Spleen (tissue), 11 donors: Measurements from ENCODE around the gene CDC42BPB. TPM values are rescaled to one million over a fixed set of nuclear protein-coding genes. Genes with fewer than 3 reads are reported as not detected.
A peak's percentile ranks its signal among the peaks of the same experiment; 100 is the strongest.

Source experiments
- DNase-seq: peaks from one replicate; pipeline ENCODE4 v3.0.0-alpha.2; 2020
- H3K27ac ChIP-seq, 8 donors: fragments of 200-600 bp; sonication (generic) in 7 of 8; 1 replicate in 4 of 8; 2 replicates in 4 of 8; pipeline versions ENCODE4 v1.5.0 to v1.8.0; 2016 to 2021; ENCODE audit warnings: inconsistent platforms in 4 of 8, mild to moderate bottlenecking in 4 of 8, moderate library complexity in 1 of 8
- H3K27me3 ChIP-seq, 7 donors: fragments of 200-600 bp; sonication (generic) in 6 of 7; replicated peaks in 1 of 7; 1 replicate in 4 of 7; 2 replicates in 3 of 7; pipeline versions ENCODE4 v1.5.0 to v1.8.0; 2016 to 2021; ENCODE audit warnings: inconsistent platforms in 3 of 7, mild to moderate bottlenecking in 1 of 7
- H3K36me3 ChIP-seq, 6 donors: fragments of 200-600 bp; sonication (generic) in 5 of 6; 1 replicate in 4 of 6; 2 replicates in 2 of 6; pipeline versions ENCODE4 v1.5.0 to v1.8.0; 2016 to 2021; ENCODE audit warnings: inconsistent platforms in 2 of 6
- H3K4me1 ChIP-seq, 6 donors: fragments of 200-600 bp; sonication (generic) in 5 of 6; 1 replicate in 3 of 6; 2 replicates in 3 of 6; pipeline versions ENCODE4 v1.5.0 to v1.8.0; 2016 to 2021; ENCODE audit warnings: inconsistent platforms in 3 of 6
- H3K4me3 ChIP-seq, 8 donors: fragments of 200-600 bp; sonication (generic) in 7 of 8; 1 replicate in 4 of 8; 2 replicates in 4 of 8; pipeline versions ENCODE4 v1.5.0 to v1.8.0; 2016 to 2021; ENCODE audit warnings: inconsistent platforms in 4 of 8, mild to moderate bottlenecking in 4 of 8, moderate library complexity in 2 of 8
- H3K9me3 ChIP-seq, 8 donors: fragments of 200-600 bp; sonication (generic) in 7 of 8; 1 replicate in 4 of 8; 2 replicates in 4 of 8; pipeline versions ENCODE4 v1.5.0 to v1.8.0; 2016 to 2021; ENCODE audit warnings: inconsistent platforms in 4 of 8
- CTCF ChIP-seq, 11 experiments: fragments of 200-600 bp in 7 of 11; fragments of 450-650 bp in 4 of 11; sonication (generic) in 4 of 11; IDR thresholded peaks in 8 of 11; conservative IDR thresholded peaks in 3 of 11; 1 replicate in 7 of 11; 2 replicates in 4 of 11; pipeline versions ENCODE4 v1.4.0 to v1.8.0; 2016 to 2021; ENCODE audit warnings: antibody characterized with exemption in 11 of 11, inconsistent platforms in 4 of 11, mild to moderate bottlenecking in 1 of 11
- POLR2A ChIP-seq, 3 donors: fragments of 450-650 bp; IDR thresholded peaks; one replicate each; pipeline ENCODE4 v1.5.1; 2017; ENCODE audit warnings: antibody characterized with exemption in 3 of 3, mild to moderate bottlenecking in 1 of 3
- POLR2AphosphoS5 ChIP-seq, 3 donors: sonication (generic); formaldehyde crosslinking; IDR thresholded peaks; one replicate each; pipeline ENCODE4 v1.5.1; 2017; ENCODE audit warnings: antibody characterized with exemption in 3 of 3
- WGBS, 5 donors: extraction: QIAGEN DNeasy Blood & Tissue Kit in 3 of 5; methylation state at CpG; one replicate each; pipeline versions ENCODE4 v1.1.5 to v1.1.7; 2013 to 2018; 5-methylcytosine and 5-hydroxymethylcytosine counted together
- intact Hi-C: fragments of 100-400 bp; cut with DNase I; formaldehyde crosslinking; loops from one replicate; pipeline ENCODE4 v1.15.0; 2023; ENCODE audit warnings: low total_unique reads
- polyA plus RNA-seq, 3 donors: library from polyadenylated mRNA; stranded (reverse); fragments of 200-250 nt; gene quantifications; one replicate each; pipeline ENCODE4 v1.2.1, GENCODE V29; 2013
- total RNA-seq, 7 donors: library from RNA; depleted of rRNA in 3 of 7; stranded (reverse); fragments of >200 nt in 3 of 7; fragmentation: NEBNext Ultra II Directional in 4 of 7; extraction: Animal tissue kit (Norgen Biotek cat#: 25700) in 4 of 7; gene quantifications; one replicate each; pipeline versions ENCODE4 v1.1.0 to v1.2.1, GENCODE V29; 2016 to 2021
- donor health status: healthy with polysubstance abuse.
- donor health status: DM: no; HTN: no; CAD: no; lungs with moderate emphysema.
- donor health status: DM: no; HTN: no; CAD: no.
- donor health status: Bipolar disorder and iron deficiency.
- donor health status: healthy.
- donor health status: DM: no; HTN: no; CAD: no.
- donor health status: DM: yes; HTN: yes; CAD: no.

Gene CDC42BPB
- total and polyA plus RNA-seq, 10 donors: 6.4 to 94.5 (median 77.8) TPM

GRCh38 chr14:102923201-102923924, 134.0 kb downstream of the CDC42BPB start:
- peak overlapping the region; percentile 7 to 64 (median 26) for H3K4me3 ChIP-seq
- H3K36me3 ChIP-seq: no peaks in the 10 kb centered on the region
- H3K27me3 ChIP-seq: peaks cover 0 to 67% (median 31%) of the 10 kb centered on the region in 7 donors
- no peak for TF ChIP-seq CTCF (IDR thresholded peaks at IDR 0.05 in 8 of 11, conservative IDR thresholded peaks at IDR 0.05 in 3 of 11)
- TF ChIP-seq POLR2AphosphoS5 (IDR thresholded peaks at IDR 0.05): no peak
- no peak for TF ChIP-seq POLR2A (IDR thresholded peaks at IDR 0.05)
- intact Hi-C loops: no loop called here
- WGBS, 5 donors: 9 to 12% (median 10%) methylated on average over 18 to 53 of the region's 53 CpGs
- H3K9me3 ChIP-seq: no peaks in the 10 kb centered on the region
- H3K27ac ChIP-seq: no peak overlapping the region
- DNase-seq: no peak
- peaks cover 11 to 34% (median 27%) of the 10 kb centered on the region in 6 donors for H3K4me1 ChIP-seq

GRCh38 chr14:102922490-102923200, 134.7 kb downstream of the CDC42BPB start, which contains the start of gene AMN:
Gene AMN, plus strand, starts transcription at chr14:102922663. Its CDS starts 26 bp downstream, at chr14:102922689.
- H3K27ac ChIP-seq: no peak within 1 kb of the TSS
- intact Hi-C loops: no loop called here
- H3K4me1 ChIP-seq: peaks cover 11 to 33% (median 24%) of the 10 kb centered on the region in 6 donors
- H3K36me3 ChIP-seq: no peaks in the 10 kb centered on the region
- H3K4me3 ChIP-seq: peak within 1 kb of the TSS; percentile 7 to 64 (median 26)
- WGBS, 5 donors: 10 to 17% (median 15%) methylated on average over 14 to 56 of the region's 56 CpGs
- H3K27me3 ChIP-seq: peaks cover 0 to 60% (median 28%) of the 10 kb centered on the region in 7 donors
- TF ChIP-seq POLR2AphosphoS5 (IDR thresholded peaks at IDR 0.05) (peak in 1 of 3 donors; percentile 32), POLR2A (IDR thresholded peaks at IDR 0.05) (no peak)
- H3K9me3 ChIP-seq: no peaks in the 10 kb centered on the region
- peak; percentile 77 for DNase-seq

- 90 to 100% (median 97%) methylated on average over 1 of the region's 1 CpG for WGBS, 5 donors
- no peak for DNase-seq
- intact Hi-C loops: no loop called here
- peaks cover 0 to 44% (median 28%) of the 10 kb centered on the region in 7 donors for H3K27me3 ChIP-seq
- H3K4me3 ChIP-seq: no peak overlapping the region
- H3K36me3 ChIP-seq: no peaks in the 10 kb centered on the region
- TF ChIP-seq CTCF (IDR thresholded peaks at IDR 0.05 in 8 of 11, conservative IDR thresholded peaks at IDR 0.05 in 3 of 11) (no peak), POLR2AphosphoS5 (IDR thresholded peaks at IDR 0.05) (no peak), POLR2A (IDR thresholded peaks at IDR 0.05) (no peak)
- H3K27ac ChIP-seq: no peak overlapping the region
- H3K9me3 ChIP-seq: no peaks in the 10 kb centered on the region
- H3K4me1 ChIP-seq: peaks cover 11 to 48% (median 38%) of the 10 kb centered on the region in 6 donors
Observed at GRCh38 chr14:102920998-102921304, 136.4 kb downstream of the CDC42BPB start.

GRCh38 chr14:102920273-102920997, 136.9 kb downstream of the CDC42BPB start:
- WGBS, 5 donors: 94 to 98% (median 95%) methylated on average over 5 of the region's 5 CpGs
- TF ChIP-seq POLR2AphosphoS5 (IDR thresholded peaks at IDR 0.05) (no peak), CTCF (IDR thresholded peaks at IDR 0.05 in 8 of 11, conservative IDR thresholded peaks at IDR 0.05 in 3 of 11) (no peak)
- Histone ChIP-seq H3K27ac (no peak overlapping the region), H3K36me3 (no peaks in the 10 kb centered on the region), H3K4me1 (peaks cover 15 to 53% (median 43%) of the 10 kb centered on the region in 6 donors), H3K9me3 (no peaks in the 10 kb centered on the region), H3K27me3 (peaks cover 0 to 39% (median 28%) of the 10 kb centered on the region in 7 donors), H3K4me3 (no peak overlapping the region)
- intact Hi-C loops: no loop called here
- no peak for DNase-seq
